Fibroblast of lung (primary cell): ENCODE results near the gene RAB34. TPM values are rescaled to one million over a fixed set of nuclear protein-coding genes. Genes with fewer than 3 reads are reported as not detected.

Experiments
- DNase-seq, 2 donors: peaks; one replicate each; pipeline versions ENCODE4 v3.0.0 to v3.0.0-alpha.2; 2010; ENCODE audit warnings: low read depth in 2 of 2
- H2AFZ ChIP-seq: 2 replicates; pipeline ENCODE4 v1.5.1; 2012; ENCODE audit warnings: low read length, control low read depth, inconsistent platforms
- H3K27ac ChIP-seq: 2 replicates; pipeline ENCODE4 v1.5.1; 2011; ENCODE audit warnings: low read length, control low read depth; ENCODE audit not compliant: insufficient read depth
- H3K27me3 ChIP-seq: 2 replicates; pipeline ENCODE4 v1.5.1; 2011; ENCODE audit warnings: mild to moderate bottlenecking, low read length; ENCODE audit not compliant: control insufficient read depth, insufficient read depth
- H3K36me3 ChIP-seq: 2 replicates; pipeline ENCODE4 v1.5.1; 2011; ENCODE audit warnings: low read length; ENCODE audit not compliant: control insufficient read depth, insufficient read depth
- H3K4me1 ChIP-seq: 2 replicates; pipeline ENCODE4 v1.5.1; 2011; ENCODE audit warnings: low read length; ENCODE audit not compliant: control insufficient read depth, insufficient read depth; ENCODE audit errors: extremely low read depth
- H3K4me2 ChIP-seq: 2 replicates; pipeline ENCODE4 v1.5.1; 2011; ENCODE audit warnings: low read length, control low read depth; ENCODE audit not compliant: insufficient read depth; ENCODE audit errors: extremely low read depth
- H3K4me3 ChIP-seq, 4 experiments: fragments of 200-600 bp in 1 of 4; sonication (generic) in 1 of 4; replicated peaks in 1 of 4; 2 replicates each; pipeline ENCODE4 v1.5.1; 2011 to 2016; ENCODE audit warnings: low read length in 4 of 4, low read depth in 3 of 4, mild to moderate bottlenecking in 3 of 4, control low read depth in 2 of 4, inconsistent platforms in 1 of 4, mixed read lengths in 1 of 4; ENCODE audit not compliant: insufficient read depth in 1 of 4; ENCODE audit errors: control extremely low read depth in 1 of 4
- H3K79me2 ChIP-seq: 2 replicates; pipeline ENCODE4 v1.5.1; 2012; ENCODE audit warnings: mild to moderate bottlenecking, low read length, inconsistent platforms; ENCODE audit not compliant: control insufficient read depth, insufficient read depth
- H3K9ac ChIP-seq: 2 replicates; pipeline ENCODE4 v1.5.1; 2011; ENCODE audit warnings: mild to moderate bottlenecking, low read length, control low read depth; ENCODE audit not compliant: insufficient read depth
- H3K9me3 ChIP-seq: 2 replicates; pipeline ENCODE4 v1.5.1; 2012; ENCODE audit warnings: low read depth, low read length; ENCODE audit not compliant: control insufficient read depth, insufficient read depth
- H4K20me1 ChIP-seq: 2 replicates; pipeline ENCODE4 v1.5.1; 2011; ENCODE audit warnings: low read length; ENCODE audit not compliant: control insufficient read depth, insufficient read depth; ENCODE audit errors: extremely low read depth
- CTCF ChIP-seq, 2 donors: IDR thresholded peaks in 1 of 2; conservative IDR thresholded peaks in 1 of 2; 1 replicate in 1 of 2; 2 replicates in 1 of 2; pipeline ENCODE4 v1.5.1; 2011 to 2012; ENCODE audit warnings: low read length in 2 of 2, control low read depth in 1 of 2, inconsistent platforms in 1 of 2, low read depth in 1 of 2, mild to moderate bottlenecking in 1 of 2
- EZH2 ChIP-seq: IDR thresholded peaks from 2 replicates; pipeline ENCODE4 v1.5.1; 2012; ENCODE audit warnings: low read length, control low read depth, mild to moderate bottlenecking; ENCODE audit errors: missing control alignments
- polyA plus RNA-seq, 2 donors: library from polyadenylated mRNA; depleted of rRNA in 1 of 2; stranded (reverse) in 1 of 2; unstranded in 1 of 2; fragments of >200 nt; gene quantifications; 2 replicates each; pipeline ENCODE4 v1.2.1, GENCODE V29; 2011 to 2012; ENCODE audit warnings: missing spikeins in 1 of 2
- total RNA-seq: library from RNA; depleted of rRNA; stranded (reverse); fragments of >200 nt; gene quantifications from 2 replicates; pipeline ENCODE4 v1.2.1, GENCODE V29; 2014

Gene RAB34
- total and polyA plus RNA-seq, 2 donors (not counting 1 experiment from before 2014, with no cell fraction given): 174 to 287 TPM

- TF ChIP-seq EZH2: no peak
- no peak for TF ChIP-seq CTCF (conservative IDR thresholded peaks at IDR 0.05 in 1 of 2, IDR thresholded peaks at IDR 0.05 in 1 of 2; ENCODE audit: low read depth in 1 of 2, low read length in 2 of 2)
- peaks cover 6% of the 10 kb centered on the region for H3K4me1 ChIP-seq
- no peak overlapping the region for H3K27ac ChIP-seq
- H3K36me3 ChIP-seq: peaks cover 13% of the 10 kb centered on the region
- H3K4me3 ChIP-seq: no peak overlapping the region
- H3K79me2 ChIP-seq: no peaks in the 10 kb centered on the region
- H3K27me3 ChIP-seq: no peaks in the 10 kb centered on the region
- no peaks in the 10 kb centered on the region for H3K9me3 ChIP-seq
- H2AFZ ChIP-seq: no peak overlapping the region
- DNase-seq: no peak
- no peaks in the 10 kb centered on the region for H4K20me1 ChIP-seq
- no peak overlapping the region for H3K9ac ChIP-seq
- no peak overlapping the region for H3K4me2 ChIP-seq
These were observed 10.3 kb downstream of the RAB34 start for GRCh38 chr17:28707339-28707720.

GRCh38 chr17:28706471-28707338, 11.0 kb downstream of the RAB34 start:
- H3K27me3 ChIP-seq: no peaks in the 10 kb centered on the region
- H4K20me1 ChIP-seq: no peaks in the 10 kb centered on the region
- no peak for DNase-seq
- no peak for TF ChIP-seq CTCF (conservative IDR thresholded peaks at IDR 0.05 in 1 of 2, IDR thresholded peaks at IDR 0.05 in 1 of 2; ENCODE audit: low read depth in 1 of 2, low read length in 2 of 2)
- TF ChIP-seq EZH2: no peak
- H3K4me2 ChIP-seq: no peak overlapping the region
- H3K4me1 ChIP-seq: no peaks in the 10 kb centered on the region
- no peak overlapping the region for H2AFZ ChIP-seq
- no peak overlapping the region for H3K4me3 ChIP-seq
- H3K9ac ChIP-seq: no peak overlapping the region
- H3K79me2 ChIP-seq: no peaks in the 10 kb centered on the region
- H3K9me3 ChIP-seq: no peaks in the 10 kb centered on the region
- H3K27ac ChIP-seq: no peak overlapping the region
- H3K36me3 ChIP-seq: peaks cover 17% of the 10 kb centered on the region

- Histone ChIP-seq H3K4me2 (no peak overlapping the region), H3K36me3 (peaks cover 24% of the 10 kb centered on the region), H3K27ac (no peak overlapping the region)
These were observed 11.8 kb downstream of the RAB34 start for GRCh38 chr17:28705728-28706334.

More at GRCh38 chr17:28705728-28706334, 11.8 kb downstream of the RAB34 start:
- Histone ChIP-seq H3K27me3 (no peaks in the 10 kb centered on the region), H3K9me3 (no peaks in the 10 kb centered on the region), H3K4me3 (no peak overlapping the region), H3K79me2 (no peaks in the 10 kb centered on the region), H3K4me1 (no peaks in the 10 kb centered on the region), H2AFZ (no peak overlapping the region), H3K9ac (no peak overlapping the region), H4K20me1 (no peaks in the 10 kb centered on the region)
- TF ChIP-seq CTCF (conservative IDR thresholded peaks at IDR 0.05 in 1 of 2, IDR thresholded peaks at IDR 0.05 in 1 of 2; ENCODE audit: low read depth in 1 of 2, low read length in 2 of 2): no peak
- no peak for TF ChIP-seq EZH2
- no peak for DNase-seq
